Thyroid gland (tissue), 4 donors: ENCODE data around the gene RPL35A.
"Not testable (repeated sequence)": the region's sequence is repeated elsewhere in the genome, so short reads cannot be mapped to it uniquely, and the experiment has no call there.

Source experiments
- POLR2A ChIP-seq, 2 donors: fragments of 450-650 bp; IDR thresholded peaks; one replicate each; pipeline ENCODE4 v1.6.1; 2017; ENCODE audit warnings: antibody characterized with exemption in 2 of 2, mild to moderate bottlenecking in 2 of 2, moderate library complexity in 1 of 2
- TF ChIP-seq, protein P1 (sequence below), 6 experiments: fragments of 200-600 bp in 3 of 6; fragments of 450-650 bp in 3 of 6; sonication (generic) in 3 of 6; IDR thresholded peaks; one replicate each; pipeline ENCODE4 v1.5.1; 2016 to 2019; ENCODE audit warnings: antibody characterized with exemption in 6 of 6, mild to moderate bottlenecking in 2 of 6, inconsistent platforms in 1 of 6, moderate library complexity in 1 of 6

DNA sequence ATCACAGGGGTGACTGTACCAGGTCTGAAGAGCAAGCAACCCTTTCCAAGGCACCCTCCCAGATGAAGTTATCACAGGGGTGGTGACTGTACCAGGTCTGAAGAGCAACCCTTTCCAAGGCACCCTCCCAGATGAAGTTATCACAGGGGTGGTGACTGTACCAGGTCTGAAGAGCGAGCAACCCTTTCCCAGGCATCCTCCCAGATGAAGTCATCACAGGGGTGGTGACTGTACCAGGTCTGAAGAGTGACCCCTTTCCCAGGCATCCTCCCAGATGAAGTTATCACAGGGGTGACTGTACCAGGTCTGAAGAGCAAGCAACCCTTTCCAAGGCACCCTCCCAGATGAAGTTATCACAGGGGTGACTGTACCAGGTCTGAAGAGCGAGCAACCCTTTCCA is 41.4 kb upstream of the RPL35A start:
- TF ChIP-seq, protein P1, sequence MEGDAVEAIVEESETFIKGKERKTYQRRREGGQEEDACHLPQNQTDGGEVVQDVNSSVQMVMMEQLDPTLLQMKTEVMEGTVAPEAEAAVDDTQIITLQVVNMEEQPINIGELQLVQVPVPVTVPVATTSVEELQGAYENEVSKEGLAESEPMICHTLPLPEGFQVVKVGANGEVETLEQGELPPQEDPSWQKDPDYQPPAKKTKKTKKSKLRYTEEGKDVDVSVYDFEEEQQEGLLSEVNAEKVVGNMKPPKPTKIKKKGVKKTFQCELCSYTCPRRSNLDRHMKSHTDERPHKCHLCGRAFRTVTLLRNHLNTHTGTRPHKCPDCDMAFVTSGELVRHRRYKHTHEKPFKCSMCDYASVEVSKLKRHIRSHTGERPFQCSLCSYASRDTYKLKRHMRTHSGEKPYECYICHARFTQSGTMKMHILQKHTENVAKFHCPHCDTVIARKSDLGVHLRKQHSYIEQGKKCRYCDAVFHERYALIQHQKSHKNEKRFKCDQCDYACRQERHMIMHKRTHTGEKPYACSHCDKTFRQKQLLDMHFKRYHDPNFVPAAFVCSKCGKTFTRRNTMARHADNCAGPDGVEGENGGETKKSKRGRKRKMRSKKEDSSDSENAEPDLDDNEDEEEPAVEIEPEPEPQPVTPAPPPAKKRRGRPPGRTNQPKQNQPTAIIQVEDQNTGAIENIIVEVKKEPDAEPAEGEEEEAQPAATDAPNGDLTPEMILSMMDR (IDR thresholded peaks at IDR 0.05) = not testable (repeated sequence)
- not testable (repeated sequence) for TF ChIP-seq POLR2A (IDR thresholded peaks at IDR 0.05)
